Retinal pigment epithelial cell (primary cell): ENCODE measurements around the gene GLI1.
"Not testable (repeated sequence)": the region's sequence is repeated elsewhere in the genome, so short reads cannot be mapped to it uniquely, and the experiment has no call there.

Experiments
- DNase-seq: peaks from one replicate; pipeline ENCODE4 v3.0.0-alpha.2; 2010; ENCODE audit warnings: low read depth
- H3K4me3 ChIP-seq: 2 replicates; pipeline ENCODE4 v1.5.1; 2011; ENCODE audit warnings: mild to moderate bottlenecking, low read length, control low read depth, moderate library complexity
- CTCF ChIP-seq: conservative IDR thresholded peaks from 2 replicates; pipeline ENCODE4 v1.5.1; 2011; ENCODE audit warnings: low read depth, low read length, control low read depth, inconsistent platforms

The GLI1 gene

GRCh38 chr12:57515934-57516541, 56.5 kb downstream of the GLI1 start:
- no peak for TF ChIP-seq CTCF
- no peak for DNase-seq

GRCh38 chr12:57516617-57517153, 57.1 kb downstream of the GLI1 start:
- TF ChIP-seq CTCF = no peak
- DNase-seq = no peak
- no peak overlapping the region for H3K4me3 ChIP-seq

More at GRCh38 chr12:57515934-57516541, 56.5 kb downstream of the GLI1 start:
- H3K4me3 ChIP-seq = no peak overlapping the region

GRCh38 chr12:57517187-57517586, 57.6 kb downstream of the GLI1 start:
- H3K4me3 ChIP-seq = no peak overlapping the region
- no peak for DNase-seq
- TF ChIP-seq CTCF = no peak

GRCh38 chr12:57517718-57518117, 58.1 kb downstream of the GLI1 start:
- DNase-seq = not testable (repeated sequence)
- H3K4me3 ChIP-seq = peak overlapping the region; percentile 100

GRCh38 chr12:57518176-57518919, 58.8 kb downstream of the GLI1 start:
- peak overlapping the region; percentile 100 for H3K4me3 ChIP-seq
- TF ChIP-seq CTCF = no peak
- no peak for DNase-seq

GRCh38 chr12:57518920-57519795, 59.6 kb downstream of the GLI1 start:
- DNase-seq = peak; percentile 27
- TF ChIP-seq CTCF = no peak
- H3K4me3 ChIP-seq = peak overlapping the region; percentile 100

GRCh38 chr12:57519796-57520052, 60.1 kb downstream of the GLI1 start:
- H3K4me3 ChIP-seq = peak overlapping the region; percentile 100
- no peak for TF ChIP-seq CTCF
- no peak for DNase-seq
